CD8-positive, alpha-beta memory T cell (primary cell): ENCODE results near the gene OSBP2. TPM values are rescaled to one million over a fixed set of nuclear protein-coding genes. Genes with fewer than 3 reads are reported as not detected.

Source experiments
- CTCF ChIA-PET: fragments of 350-600 bp; sonication (Branson Sonifier 250); formaldehyde crosslinking; loops from one replicate; lab custom pipeline; 2021; ENCODE audit warnings: antibody characterized with exemption; lab: Charles Lee
- POLR2A ChIA-PET: fragments of 350-600 bp; sonication (Branson Sonifier 250); formaldehyde crosslinking; loops from one replicate; lab custom pipeline; 2021; ENCODE audit warnings: antibody characterized with exemption; lab: Charles Lee
- DNase-seq, 5 donors: peaks; one replicate each; pipeline versions ENCODE4 v3.0.0 to v3.0.0-alpha.2; 2020 to 2022; ENCODE audit warnings: mixed read lengths in 1 of 5
- H3K27ac ChIP-seq: one replicate; pipeline ENCODE4 v1.7.0; 2013; ENCODE audit warnings: low read depth, mild to moderate bottlenecking, low read length, moderate library complexity
- H3K27me3 ChIP-seq: 2 replicates; pipeline ENCODE4 v1.7.0; 2013; ENCODE audit warnings: low read length, mild to moderate bottlenecking; ENCODE audit not compliant: insufficient read depth, poor library complexity, severe bottlenecking
- H3K36me3 ChIP-seq: 2 replicates; pipeline ENCODE4 v1.7.0; 2013; ENCODE audit warnings: mild to moderate bottlenecking, low read length, moderate library complexity; ENCODE audit not compliant: insufficient read depth
- H3K4me1 ChIP-seq: 2 replicates; pipeline ENCODE4 v1.7.0; 2013; ENCODE audit warnings: mild to moderate bottlenecking, low read length, moderate library complexity; ENCODE audit not compliant: insufficient read depth
- H3K4me3 ChIP-seq: 2 replicates; pipeline ENCODE4 v1.7.0; 2013; ENCODE audit warnings: mild to moderate bottlenecking, low read length
- H3K9me3 ChIP-seq: 2 replicates; pipeline ENCODE4 v1.7.0; 2013; ENCODE audit warnings: mild to moderate bottlenecking, low read length
- H3K27ac Mint-ChIP-seq, 8 donors: one replicate each; pipeline ENCODE4 v1.8.0; 2020 to 2021; ENCODE audit warnings: mixed read lengths in 8 of 8, mild to moderate bottlenecking in 6 of 8, inconsistent platforms in 3 of 8, moderate library complexity in 3 of 8
- H3K27me3 Mint-ChIP-seq, 2 donors: one replicate each; pipeline ENCODE4 v1.8.0; 2020 to 2021; ENCODE audit warnings: mixed read lengths in 2 of 2, mild to moderate bottlenecking in 1 of 2, moderate library complexity in 1 of 2
- H3K36me3 Mint-ChIP-seq, 3 donors: one replicate each; pipeline ENCODE4 v1.8.0; 2020 to 2021; ENCODE audit warnings: mixed read lengths in 3 of 3, inconsistent platforms in 1 of 3, mild to moderate bottlenecking in 1 of 3
- H3K4me1 Mint-ChIP-seq, 3 donors: one replicate each; pipeline ENCODE4 v1.8.0; 2020 to 2021; ENCODE audit warnings: mixed read lengths in 3 of 3, inconsistent platforms in 1 of 3, mild to moderate bottlenecking in 1 of 3
- H3K4me3 Mint-ChIP-seq, 7 donors: one replicate each; pipeline ENCODE4 v1.8.0; 2020 to 2021; ENCODE audit warnings: mixed read lengths in 7 of 7, mild to moderate bottlenecking in 6 of 7, moderate library complexity in 4 of 7, inconsistent platforms in 2 of 7
- H3K9me3 Mint-ChIP-seq, 5 donors: one replicate each; pipeline ENCODE4 v1.8.0; 2020 to 2022; ENCODE audit warnings: mixed read lengths in 5 of 5, mild to moderate bottlenecking in 3 of 5, moderate library complexity in 2 of 5, inconsistent platforms in 1 of 5
- polyA plus RNA-seq: library from polyadenylated mRNA; unstranded; fragments of 300-500 nt; fragmentation: Illumina TruSeq; gene quantifications from one replicate; pipeline ENCODE4 v1.2.3, GENCODE V29; 2021
- total RNA-seq, 2 experiments: library from RNA; stranded (reverse); gene quantifications; one replicate each; pipeline ENCODE4 v1.2.3, GENCODE V29; 2021

Gene OSBP2
- total and polyA plus RNA-seq, 3 experiments from 2014 or later: 0.66 to 0.74 (median 0.74) TPM

- Histone ChIP-seq H3K4me3 (no peak overlapping the region), H3K9me3 (no peaks in the 10 kb centered on the region), H3K36me3 (no peaks in the 10 kb centered on the region), H3K27ac (no peak overlapping the region), H3K4me1 (no peaks in the 10 kb centered on the region), H3K27me3 (no peaks in the 10 kb centered on the region)
- ChIA-PET CTCF (no interaction called here), POLR2A (no interaction called here)
- H3K27me3 Mint-ChIP-seq: no peaks in the 10 kb centered on the region
- no peaks in the 10 kb centered on the region for H3K9me3 Mint-ChIP-seq
- H3K36me3 Mint-ChIP-seq: peaks cover 0 to 11% (median 6%) of the 10 kb centered on the region in 3 donors
- peak in 1 of 5 donors; percentile 46 for DNase-seq
- peak overlapping the region in 1 of 8 donors; percentile 50 for H3K27ac Mint-ChIP-seq
- H3K4me3 Mint-ChIP-seq: no peak overlapping the region
- no peaks in the 10 kb centered on the region for H3K4me1 Mint-ChIP-seq
Measured at GRCh38 chr22:30884211-30885000, 189.7 kb downstream of the OSBP2 start.

GRCh38 chr22:30885001-30885366 lies 190.3 kb downstream of the OSBP2 start:
- Mint-ChIP-seq H3K27me3 (no peaks in the 10 kb centered on the region), H3K27ac (peak overlapping the region in 1 of 8 donors; percentile 14), H3K4me1 (no peaks in the 10 kb centered on the region), H3K4me3 (no peak overlapping the region), H3K9me3 (no peaks in the 10 kb centered on the region), H3K36me3 (peaks cover 0 to 17% (median 6%) of the 10 kb centered on the region in 3 donors)
- H3K4me1 ChIP-seq: no peaks in the 10 kb centered on the region
- CTCF ChIA-PET: no interaction called here
- no peak overlapping the region for H3K27ac ChIP-seq
- no peaks in the 10 kb centered on the region for H3K36me3 ChIP-seq
- POLR2A ChIA-PET: no interaction called here
- DNase-seq: no peak
- H3K27me3 ChIP-seq: no peaks in the 10 kb centered on the region
- H3K4me3 ChIP-seq: no peak overlapping the region
- no peaks in the 10 kb centered on the region for H3K9me3 ChIP-seq

- CTCF ChIA-PET: interaction anchor here (0.9 kb wide), 1 partner anchor 184 kb away, joined by 3 read pairs; no protein-coding TSS in a partner anchor
- Histone ChIP-seq H3K27ac (no peak overlapping the region), H3K36me3 (no peaks in the 10 kb centered on the region), H3K9me3 (no peaks in the 10 kb centered on the region), H3K27me3 (no peaks in the 10 kb centered on the region), H3K4me3 (no peak overlapping the region), H3K4me1 (no peaks in the 10 kb centered on the region)
- H3K9me3 Mint-ChIP-seq: no peaks in the 10 kb centered on the region
- H3K27ac Mint-ChIP-seq: no peak overlapping the region
- H3K4me1 Mint-ChIP-seq: no peaks in the 10 kb centered on the region
- no peaks in the 10 kb centered on the region for H3K27me3 Mint-ChIP-seq
- POLR2A ChIA-PET: no interaction called here
- H3K36me3 Mint-ChIP-seq: peaks cover 0 to 20% (median 6%) of the 10 kb centered on the region in 3 donors
- no peak for DNase-seq
- H3K4me3 Mint-ChIP-seq: no peak overlapping the region
Measured at GRCh38 chr22:30885591-30885990, 190.9 kb downstream of the OSBP2 start.

DNA sequence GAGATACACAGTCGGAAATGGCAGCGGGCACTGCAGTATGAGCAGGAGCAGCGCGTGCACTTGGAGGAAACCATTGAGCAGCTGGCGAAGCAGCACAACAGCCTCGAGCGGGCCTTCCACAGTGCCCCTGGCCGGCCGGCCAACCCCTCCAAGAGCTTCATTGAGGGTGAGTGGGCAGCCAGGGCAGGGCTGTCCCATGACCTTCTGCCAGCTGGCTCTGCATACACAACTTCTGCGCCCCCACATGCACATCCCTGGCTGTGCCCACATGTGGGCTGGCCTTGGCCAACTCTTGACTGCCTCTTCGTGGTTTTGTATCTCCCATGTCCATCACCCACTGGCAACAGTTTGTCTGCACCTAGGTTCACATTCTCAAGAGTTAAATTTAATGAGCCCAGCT lies 192.8 kb downstream of the OSBP2 start:
- no peak overlapping the region for H3K4me3 ChIP-seq
- H3K27me3 Mint-ChIP-seq: peaks cover 0 to 2% of the 10 kb centered on the region in 2 donors
- ChIA-PET POLR2A (no interaction called here), CTCF (interaction anchor here (1.1 kb wide), 1 partner anchor 253 kb away, joined by 3 read pairs; no protein-coding TSS in a partner anchor)
- H3K9me3 Mint-ChIP-seq: no peaks in the 10 kb centered on the region
- no peaks in the 10 kb centered on the region for H3K4me1 ChIP-seq
- H3K27me3 ChIP-seq: no peaks in the 10 kb centered on the region
- H3K27ac Mint-ChIP-seq: peak overlapping the region in 1 of 8 donors; percentile 12
- H3K36me3 Mint-ChIP-seq: peaks cover 0 to 22% (median 6%) of the 10 kb centered on the region in 3 donors
- no peaks in the 10 kb centered on the region for H3K36me3 ChIP-seq
- no peaks in the 10 kb centered on the region for H3K9me3 ChIP-seq
- H3K27ac ChIP-seq: no peak overlapping the region
- DNase-seq: no peak
- no peak overlapping the region for H3K4me3 Mint-ChIP-seq
- H3K4me1 Mint-ChIP-seq: peaks cover 3 to 5% (median 4%) of the 10 kb centered on the region in 3 donors

GRCh38 chr22:30887861-30888260 lies 193.2 kb downstream of the OSBP2 start:
- peaks cover 3 to 5% (median 4%) of the 10 kb centered on the region in 3 donors for H3K4me1 Mint-ChIP-seq
- peaks cover 0 to 2% of the 10 kb centered on the region in 2 donors for H3K27me3 Mint-ChIP-seq
- Histone ChIP-seq H3K4me1 (no peaks in the 10 kb centered on the region), H3K27me3 (no peaks in the 10 kb centered on the region), H3K9me3 (no peaks in the 10 kb centered on the region), H3K4me3 (no peak overlapping the region), H3K27ac (no peak overlapping the region), H3K36me3 (no peaks in the 10 kb centered on the region)
- CTCF ChIA-PET: interaction anchor here (1.1 kb wide), 1 partner anchor 253 kb away, joined by 3 read pairs; no protein-coding TSS in a partner anchor
- no peaks in the 10 kb centered on the region for H3K9me3 Mint-ChIP-seq
- POLR2A ChIA-PET: no interaction called here
- no peak overlapping the region for H3K4me3 Mint-ChIP-seq
- H3K27ac Mint-ChIP-seq: peak overlapping the region in 1 of 8 donors; percentile 12
- DNase-seq: no peak
- peaks cover 0 to 22% (median 6%) of the 10 kb centered on the region in 3 donors for H3K36me3 Mint-ChIP-seq

- H3K36me3 ChIP-seq: no peaks in the 10 kb centered on the region
- no peak overlapping the region for H3K4me3 ChIP-seq
- POLR2A ChIA-PET: no interaction called here
- H3K4me1 Mint-ChIP-seq: peaks cover 13 to 19% (median 14%) of the 10 kb centered on the region in 3 donors
- CTCF ChIA-PET: interaction anchor here (3.0 kb wide), 1 partner anchor 255 kb away, joined by 15 read pairs; the partner anchor contains the start of gene SLC35E4
- DNase-seq: no peak
- no peaks in the 10 kb centered on the region for H3K27me3 ChIP-seq
- peaks cover 0 to 2% of the 10 kb centered on the region in 2 donors for H3K27me3 Mint-ChIP-seq
- no peak overlapping the region for H3K27ac Mint-ChIP-seq
- no peak overlapping the region for H3K27ac ChIP-seq
- no peak overlapping the region for H3K4me3 Mint-ChIP-seq
- H3K36me3 Mint-ChIP-seq: peaks cover 0 to 23% (median 6%) of the 10 kb centered on the region in 3 donors
- H3K4me1 ChIP-seq: peaks cover 12% of the 10 kb centered on the region
- H3K9me3 Mint-ChIP-seq: no peaks in the 10 kb centered on the region
- no peaks in the 10 kb centered on the region for H3K9me3 ChIP-seq
Measured at GRCh38 chr22:30889268-30889995, 194.8 kb downstream of the OSBP2 start.

- Mint-ChIP-seq H3K27ac (no peak overlapping the region), H3K27me3 (peaks cover 0 to 2% of the 10 kb centered on the region in 2 donors), H3K9me3 (no peaks in the 10 kb centered on the region), H3K4me3 (no peak overlapping the region), H3K4me1 (peaks cover 15 to 25% (median 19%) of the 10 kb centered on the region in 3 donors), H3K36me3 (peaks cover under 1 to 24% (median 6%) of the 10 kb centered on the region in 3 donors)
- Histone ChIP-seq H3K9me3 (no peaks in the 10 kb centered on the region), H3K36me3 (no peaks in the 10 kb centered on the region), H3K4me3 (no peak overlapping the region), H3K27ac (no peak overlapping the region), H3K4me1 (peaks cover 17% of the 10 kb centered on the region), H3K27me3 (no peaks in the 10 kb centered on the region)
- no peak for DNase-seq
- ChIA-PET CTCF (interaction anchor here (1.0 to 3.0 kb wide), 2 partner anchors 81 to 256 kb away, joined by 3 to 15 read pairs; partner anchors contain the start of gene SLC35E4), POLR2A (no interaction called here)
Measured at GRCh38 chr22:30889996-30890480, 195.4 kb downstream of the OSBP2 start.
